ENCODE results near the gene BCAS3.

The BCAS3 gene

DNA sequence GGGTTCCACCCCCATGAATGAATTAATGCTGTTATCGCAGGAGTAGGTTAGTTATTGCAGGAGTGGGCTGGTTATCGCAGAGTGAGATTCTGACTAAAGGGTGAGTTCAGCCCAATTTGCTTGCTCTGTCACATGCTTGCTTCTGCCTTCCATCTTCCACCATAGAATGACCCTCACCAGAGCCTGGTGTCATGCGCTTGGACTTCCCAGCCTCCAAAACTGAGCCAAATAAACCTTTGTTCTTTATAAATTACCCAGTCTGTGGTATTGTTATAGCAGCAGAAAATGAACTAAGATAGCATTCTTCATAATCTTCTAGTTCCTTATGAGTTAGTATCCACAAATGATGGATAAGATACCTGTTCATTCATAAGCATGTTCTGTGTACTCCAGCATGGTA, 486.9 kb downstream of the BCAS3 start:
- no peak for DNase-seq

DNA sequence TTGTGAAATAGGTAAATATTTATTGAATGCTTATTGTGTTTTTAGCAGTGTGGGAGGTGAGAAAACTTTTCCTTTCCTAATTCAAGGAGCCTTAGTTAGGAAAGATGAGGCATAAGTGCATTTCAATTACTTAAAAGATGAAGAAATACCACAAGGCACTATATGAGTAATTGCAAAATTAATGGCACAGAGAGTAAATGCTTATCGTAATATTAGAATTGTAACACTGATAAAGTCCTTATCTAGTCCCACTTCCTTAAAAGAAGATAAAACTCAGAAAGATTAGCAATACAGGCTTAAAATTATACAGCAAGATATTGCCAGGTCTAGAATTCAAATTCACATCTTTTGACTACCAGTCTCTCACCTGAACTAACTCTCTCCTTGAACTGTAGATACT, 489.4 kb downstream of the BCAS3 start:
- DNase-seq, result no peak

DNA sequence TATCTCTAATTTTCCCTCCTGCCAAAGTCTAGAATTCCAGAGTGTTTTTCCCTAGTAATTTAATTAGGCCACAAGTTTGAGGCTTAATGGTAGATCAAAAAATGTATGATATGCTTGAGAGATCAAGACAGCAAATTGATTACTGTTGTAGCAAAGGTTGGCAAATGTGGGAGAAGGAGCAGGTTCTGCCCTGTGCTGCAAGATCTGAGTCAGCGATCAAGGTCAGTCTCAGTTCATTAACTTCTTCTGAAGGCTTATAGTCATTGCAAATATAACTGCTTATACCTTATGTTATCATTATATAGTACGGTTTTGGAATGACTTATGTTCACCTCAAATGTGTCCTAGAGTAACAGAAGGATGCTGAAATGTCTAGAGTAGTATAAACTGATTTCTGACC, 490.9 kb downstream of the BCAS3 start:
- no peak for DNase-seq

DNA sequence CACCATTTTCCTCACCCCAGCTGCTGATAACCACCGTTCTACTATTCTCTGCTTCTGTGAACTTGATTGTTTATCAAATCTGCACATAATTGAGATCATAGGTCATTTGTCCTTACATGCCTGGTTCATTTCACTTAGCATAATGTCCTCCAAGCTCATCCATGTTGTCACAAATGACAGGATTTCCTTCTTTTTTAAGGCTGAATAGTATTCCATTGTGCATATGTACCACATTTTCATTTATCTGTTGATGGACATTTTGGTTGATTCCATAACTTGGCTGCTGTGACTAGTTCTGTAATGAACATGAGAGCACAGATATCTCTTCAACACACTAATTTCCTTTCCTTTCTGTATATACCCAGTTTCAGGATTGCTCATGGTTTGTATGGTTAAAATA, 496.7 kb downstream of the BCAS3 start:
- no peak for DNase-seq

DNA sequence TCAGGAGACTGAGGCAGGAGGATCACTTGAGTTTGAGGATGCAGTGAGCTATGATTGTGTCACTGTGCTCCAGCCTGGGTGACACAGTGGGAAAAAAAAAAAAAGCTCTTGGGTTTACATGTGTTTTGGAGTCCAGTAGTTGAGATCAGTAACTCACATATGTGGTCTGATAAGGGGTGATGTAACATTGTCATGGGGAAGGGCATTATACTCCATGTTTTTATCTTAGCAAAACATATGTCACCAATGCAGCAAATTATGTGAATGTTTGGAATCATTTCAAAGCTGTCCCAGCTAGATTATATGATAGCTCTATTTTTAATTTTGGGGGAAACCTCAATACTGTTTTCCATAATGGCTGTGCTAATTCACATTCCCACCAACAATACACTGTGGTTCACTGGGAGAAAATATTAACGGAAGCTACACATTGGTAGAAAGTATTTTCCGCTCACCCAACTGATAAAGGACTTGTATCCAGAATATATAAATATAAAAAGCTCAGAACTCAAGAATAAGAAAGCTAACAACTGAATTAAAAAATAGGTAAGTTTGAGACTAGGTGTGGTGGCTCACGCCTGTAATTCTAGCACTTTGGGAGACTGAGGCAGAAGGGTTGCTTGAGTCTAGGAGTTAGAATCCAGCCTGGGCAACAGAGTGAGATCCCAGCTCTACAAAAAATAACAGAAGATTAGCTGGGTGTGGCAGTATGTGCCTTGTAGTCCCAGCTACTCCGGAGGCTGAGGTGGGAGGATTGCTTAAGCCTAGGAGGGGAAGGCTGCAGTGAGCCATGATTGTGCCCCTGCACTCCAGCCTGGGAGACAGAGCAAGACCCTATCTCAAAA, 497.9 kb downstream of the BCAS3 start:
- no peak for DNase-seq

DNA sequence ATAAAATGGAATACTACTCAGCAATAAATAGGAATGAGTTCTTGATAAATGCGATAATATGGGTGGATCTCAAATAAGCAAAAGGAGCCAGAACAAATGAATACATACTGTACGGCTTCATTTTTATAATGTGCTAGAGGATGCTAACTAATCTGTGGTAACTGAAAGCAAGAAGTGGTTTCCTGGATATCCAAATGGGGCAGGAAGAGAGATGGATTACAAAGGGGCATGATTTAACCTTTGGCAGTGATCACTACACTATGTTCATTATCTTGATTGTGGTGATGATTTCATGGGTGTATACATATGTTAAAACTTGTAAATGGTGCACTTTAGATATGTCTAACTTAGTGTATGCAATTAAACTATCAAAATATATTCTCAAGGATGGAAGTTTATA, 499.7 kb downstream of the BCAS3 start:
- DNase-seq, result no peak

DNA sequence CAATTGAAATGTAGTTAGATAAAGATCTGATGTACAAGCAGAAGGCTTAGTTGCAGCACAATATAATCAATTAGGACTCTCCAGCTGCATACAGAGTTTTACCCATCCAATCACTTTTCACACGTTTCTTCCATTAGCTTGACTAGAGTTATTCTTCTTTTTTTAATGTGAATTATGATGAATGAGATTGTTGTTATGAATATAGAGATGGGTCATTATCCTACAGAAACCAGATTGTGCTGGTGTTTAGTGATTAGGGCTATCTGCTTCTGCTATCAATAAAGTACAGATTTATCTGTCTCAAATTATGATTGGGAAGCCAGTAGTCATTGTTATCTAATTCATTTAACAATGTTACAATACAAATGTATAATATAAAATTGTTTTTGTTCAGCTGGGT, 500.6 kb downstream of the BCAS3 start:
- DNase-seq, result no peak

DNA sequence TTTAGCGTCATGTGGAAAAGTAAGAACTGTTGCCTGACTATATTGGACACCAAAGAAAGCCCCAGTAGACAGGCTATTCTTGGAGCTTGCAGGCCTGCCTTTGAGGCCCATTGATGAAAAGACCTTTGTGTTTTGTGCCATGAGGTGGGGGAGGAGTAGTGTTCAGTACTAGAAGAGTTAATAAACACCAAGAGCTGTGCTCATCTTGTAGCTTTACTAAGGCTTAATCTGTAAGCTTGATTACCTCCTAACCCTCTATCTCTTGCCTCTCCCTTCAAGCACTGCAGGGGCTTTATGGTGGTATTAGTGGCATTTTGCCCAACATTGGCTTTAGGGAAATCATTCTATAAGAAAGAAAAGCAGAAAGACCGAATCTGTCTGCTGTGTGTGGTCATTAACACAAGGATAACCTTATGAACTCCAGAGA, 501.7 kb downstream of the BCAS3 start:
- no peak for DNase-seq

DNA sequence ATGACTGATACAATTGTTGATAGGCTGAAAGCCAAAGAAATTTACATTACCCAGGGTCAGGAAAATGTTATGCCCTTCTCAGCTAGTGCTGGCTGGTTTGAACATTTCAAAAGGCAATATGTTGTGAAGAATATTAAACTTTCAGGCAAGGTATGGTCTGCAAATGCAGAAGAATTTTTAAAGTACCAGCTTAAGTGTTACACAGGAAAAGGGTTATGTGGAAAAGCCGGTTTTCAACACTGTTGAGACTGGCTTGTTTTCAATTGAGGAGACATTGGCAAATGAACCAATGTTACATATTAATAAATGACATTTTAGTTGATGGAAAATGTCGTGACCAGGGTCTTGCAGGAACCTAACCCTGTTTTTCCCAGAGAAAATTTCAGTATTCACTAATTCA, 506.1 kb downstream of the BCAS3 start:
- DNase-seq, result no peak

DNA sequence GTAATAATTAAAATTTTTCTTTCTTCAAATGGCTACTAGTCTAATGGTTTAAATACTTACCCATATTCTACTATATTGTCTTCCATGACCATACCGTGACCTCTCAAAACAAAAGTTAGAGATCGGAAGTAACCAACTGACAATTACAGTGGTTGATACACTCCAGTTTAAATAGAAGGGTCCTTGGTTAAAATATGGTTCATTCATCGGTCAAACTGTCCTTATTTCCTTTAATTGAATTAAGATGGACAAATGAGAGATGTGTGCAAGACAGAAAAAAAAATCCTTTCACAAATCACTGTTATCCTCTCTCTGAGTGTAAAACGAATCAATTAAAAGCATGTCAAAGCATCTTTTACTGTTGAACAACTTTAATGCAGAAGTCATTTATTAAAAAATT, 507.7 kb downstream of the BCAS3 start:
- DNase-seq, result no peak

DNA sequence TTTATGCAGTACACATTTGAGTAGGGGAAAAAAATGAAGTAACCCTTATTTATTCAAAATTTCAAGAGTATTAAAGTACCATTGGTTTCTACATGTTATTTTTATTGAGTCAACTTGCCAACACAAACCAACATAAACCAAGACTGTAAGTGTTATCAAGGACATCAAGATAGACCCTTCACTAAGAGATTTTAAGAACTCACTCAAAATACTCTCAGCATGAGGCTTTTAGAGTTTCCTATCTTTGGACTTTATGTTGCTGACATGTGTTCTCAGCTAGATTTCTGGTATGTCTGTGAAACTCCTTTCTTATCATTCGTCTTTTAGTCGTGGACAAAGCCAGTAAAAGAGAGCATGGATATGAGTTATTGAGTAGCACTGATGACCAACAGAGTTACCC, 509.4 kb downstream of the BCAS3 start:
- DNase-seq, result no peak

DNA sequence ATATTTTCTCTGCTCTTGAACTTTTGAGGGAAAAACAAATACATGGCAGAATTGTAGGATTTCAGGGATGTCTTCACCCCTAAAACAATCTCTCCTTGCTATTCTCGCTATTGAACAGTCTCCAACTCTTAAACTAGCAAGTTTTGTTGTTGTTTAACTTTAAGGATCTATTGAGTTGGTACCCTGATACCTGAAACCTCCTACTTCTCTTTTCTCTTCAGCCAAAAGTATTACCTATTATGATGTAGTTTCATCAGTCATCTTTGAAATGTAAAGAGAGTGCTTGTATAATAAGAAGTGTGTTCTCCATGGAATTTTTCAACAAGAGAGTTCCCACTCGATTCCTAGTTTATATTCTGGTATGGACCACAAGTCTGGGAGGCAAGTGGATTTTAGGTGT, 510.4 kb downstream of the BCAS3 start:
- DNase-seq, result no peak

DNA sequence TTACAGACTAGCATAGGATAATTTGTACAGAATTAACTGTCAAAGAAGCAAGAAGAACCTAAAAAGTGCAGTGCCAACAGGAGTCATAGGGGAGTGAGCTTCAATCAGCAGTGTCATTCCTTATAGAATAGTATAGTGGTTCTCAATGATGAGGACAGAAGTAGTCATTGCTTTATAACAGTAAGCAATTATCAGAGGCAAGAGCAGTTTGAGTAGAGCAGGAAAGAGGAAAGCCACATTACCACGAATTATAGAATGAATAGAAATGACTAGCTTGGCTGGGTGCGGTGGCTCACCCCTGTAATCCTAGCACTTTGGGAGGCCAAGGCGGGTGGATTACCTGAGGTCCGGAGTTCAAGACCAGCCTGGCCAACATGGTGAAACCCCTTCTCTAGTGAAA, 512.3 kb downstream of the BCAS3 start:
- no peak for DNase-seq

DNA sequence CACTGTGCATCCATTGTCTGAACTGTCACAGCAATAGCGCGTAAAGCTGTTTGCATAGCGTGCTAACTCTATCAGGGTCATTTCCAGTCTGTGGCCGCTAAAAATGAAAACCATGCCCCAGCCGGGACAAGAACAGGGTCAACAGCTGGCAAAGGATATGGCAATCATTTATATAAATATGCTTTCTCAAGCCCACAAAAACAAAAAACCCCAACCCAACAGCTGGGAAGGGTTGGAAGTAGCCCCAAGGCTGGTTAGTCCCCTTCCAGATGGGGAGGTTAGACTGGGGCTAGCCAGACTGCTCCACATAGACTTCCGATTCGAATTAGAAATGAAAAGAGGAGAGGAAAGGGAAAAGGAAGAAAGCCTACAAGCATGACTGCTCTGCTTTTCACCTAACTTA, 518.7 kb downstream of the BCAS3 start:
- peak in 1 of 3 experiments; percentile 7 for DNase-seq

DNA sequence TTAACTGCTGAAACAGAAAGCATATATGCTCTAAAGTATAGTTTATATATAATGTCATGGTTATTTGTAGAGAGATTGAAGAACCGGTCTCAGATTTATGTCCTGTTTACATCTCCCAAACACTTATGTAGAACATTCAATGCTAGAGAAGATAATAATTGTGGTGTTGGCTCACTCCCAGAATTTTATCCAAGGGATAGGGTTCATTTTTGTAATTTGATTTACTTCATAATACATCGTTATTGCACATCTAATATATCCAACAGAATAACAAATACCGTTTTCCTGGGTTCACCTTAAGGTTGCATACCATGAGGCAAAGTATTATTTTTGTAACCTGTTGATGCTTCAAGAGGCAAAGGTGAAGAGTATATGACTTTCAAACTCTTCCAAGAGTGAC, 519.1 kb downstream of the BCAS3 start:
- DNase-seq, result no peak

DNA sequence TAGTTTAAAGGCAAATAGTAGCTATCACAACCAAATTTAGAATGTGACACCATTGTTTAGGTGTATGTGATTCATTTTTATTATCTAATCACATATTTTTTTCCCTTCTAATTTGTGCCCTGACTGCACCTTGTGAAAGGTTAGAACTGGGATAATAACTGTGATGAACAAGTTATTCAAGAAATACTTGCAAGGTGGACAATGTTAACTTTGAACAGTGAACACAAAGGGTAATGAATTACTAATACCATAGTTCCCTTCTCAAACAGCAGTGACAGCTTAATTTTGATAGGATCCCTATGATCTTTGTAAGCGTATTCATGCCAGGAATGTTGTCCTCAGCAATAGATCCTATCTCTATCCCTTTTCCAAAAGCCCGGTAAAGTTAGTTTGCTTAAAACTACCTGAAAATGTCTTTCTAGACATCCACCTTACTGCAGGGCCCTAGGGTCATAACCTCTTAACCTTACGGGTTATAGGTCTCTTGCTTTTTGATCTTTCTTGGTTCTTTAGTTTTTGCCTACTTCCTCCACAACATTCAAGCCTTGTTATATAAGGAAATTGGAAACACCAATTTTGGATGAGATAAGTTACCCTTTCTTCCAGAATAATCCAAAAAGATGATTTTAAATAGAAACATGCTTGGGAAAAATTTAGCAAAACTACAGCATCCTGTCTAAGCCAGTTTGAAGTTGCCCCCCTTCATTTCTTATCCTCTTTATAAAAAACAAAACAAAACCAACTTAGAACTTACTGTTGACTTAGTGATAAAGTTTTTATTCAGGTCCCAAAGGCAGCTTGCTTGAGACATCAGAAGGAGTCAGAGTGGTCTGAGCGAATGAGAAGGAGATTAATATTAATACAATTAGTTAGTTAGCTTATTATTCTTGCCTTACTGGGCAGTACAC, 522.0 kb downstream of the BCAS3 start:
- DNase-seq, result no peak

DNA sequence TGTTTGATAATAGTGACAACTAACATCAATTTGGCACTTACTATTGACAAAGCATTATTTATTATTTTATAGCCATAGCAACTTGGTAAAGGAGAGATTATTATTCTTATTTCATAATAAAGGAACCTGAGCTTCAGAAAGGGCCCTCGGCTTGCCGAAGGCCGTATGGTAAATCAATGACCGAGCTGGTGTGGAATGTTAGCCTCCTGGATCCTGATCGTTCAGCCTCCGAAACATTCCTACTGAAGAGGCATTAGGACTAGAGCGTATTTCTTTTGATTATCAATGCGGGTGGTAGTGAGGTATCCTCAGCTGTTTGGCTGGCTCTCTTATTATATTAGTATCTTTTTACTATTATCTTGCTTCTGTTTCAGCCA, 522.7 kb downstream of the BCAS3 start:
- no peak for DNase-seq

DNA sequence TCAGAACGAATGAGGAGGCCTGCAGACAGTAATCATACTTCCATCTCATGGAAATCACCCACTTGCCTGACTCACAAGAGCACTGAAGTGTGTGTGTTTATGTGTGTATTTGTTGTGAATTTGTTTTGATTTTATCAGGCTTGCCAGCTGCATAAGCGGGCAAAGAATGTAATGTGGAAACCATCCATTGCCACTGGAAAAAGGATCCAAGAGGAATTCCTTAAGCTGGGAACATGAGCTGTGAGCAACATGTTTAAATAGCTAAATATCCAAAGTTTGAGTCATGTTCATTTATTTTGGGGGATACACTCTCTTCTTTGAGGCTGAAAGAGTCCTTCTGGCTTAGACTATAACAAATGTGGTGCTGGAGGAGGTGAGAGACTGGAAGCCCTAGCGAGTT, 523.6 kb downstream of the BCAS3 start:
- no peak for DNase-seq

DNA sequence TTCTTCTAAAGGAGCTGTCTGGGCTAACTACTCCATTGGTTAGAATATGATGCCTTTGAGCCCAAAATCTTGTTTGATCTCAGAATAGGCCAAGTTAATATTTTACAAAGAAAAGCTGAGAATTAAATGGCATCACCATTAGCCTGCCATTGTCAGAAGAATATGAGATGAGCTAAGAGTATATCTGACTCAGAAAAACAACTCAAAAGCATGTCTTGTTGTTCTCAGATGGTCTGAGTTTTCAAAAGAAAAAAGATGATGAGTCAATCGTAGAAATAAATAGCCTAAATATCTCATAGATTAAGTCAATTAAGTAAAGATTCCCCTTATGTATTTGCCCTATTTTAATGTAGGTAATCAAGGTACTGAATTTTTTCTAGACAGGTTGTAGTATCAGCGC, 524.9 kb downstream of the BCAS3 start:
- no peak for DNase-seq

DNA sequence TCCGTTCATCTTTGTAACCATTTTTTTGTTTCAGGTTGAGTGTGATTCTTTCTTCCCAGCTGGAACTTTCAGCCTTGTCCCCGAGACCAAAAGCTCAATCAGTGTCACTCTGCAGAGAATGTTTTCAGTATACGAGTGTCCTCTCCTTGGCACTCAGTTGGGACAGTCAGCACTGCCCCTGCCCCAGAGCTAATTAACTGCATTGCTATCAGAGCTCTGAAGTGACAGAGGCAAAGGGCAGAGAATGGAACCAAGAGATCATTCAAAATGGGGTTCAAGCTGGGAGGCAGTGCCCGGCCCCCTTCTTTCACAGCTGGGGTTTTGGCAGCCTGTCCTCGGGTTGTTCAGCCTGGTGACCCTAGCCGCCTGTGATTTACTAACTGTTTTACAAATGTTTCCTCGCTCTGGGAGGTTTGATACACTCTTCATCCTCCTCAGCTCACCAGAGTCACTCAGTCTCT, 526.0 kb downstream of the BCAS3 start:
- no peak for DNase-seq

DNA sequence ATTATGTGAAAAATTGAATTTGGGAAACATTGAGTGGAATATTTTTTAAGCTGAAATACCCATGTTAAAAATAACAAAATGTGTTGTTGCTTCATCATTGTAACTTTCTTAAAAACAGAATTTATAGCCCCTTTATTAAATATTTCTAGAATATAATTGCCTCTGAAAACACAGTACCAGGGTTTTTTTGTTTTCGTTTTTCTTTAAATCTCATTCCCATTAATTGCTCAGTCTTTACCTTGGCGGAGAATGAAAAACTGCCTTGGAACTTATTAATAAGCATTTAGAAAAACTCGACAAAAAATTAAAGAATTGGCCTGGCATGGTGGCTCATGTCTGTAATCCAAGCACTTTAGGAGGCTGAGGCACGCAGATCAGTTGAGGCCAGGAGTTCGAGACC, 526.8 kb downstream of the BCAS3 start:
- no peak for DNase-seq

DNA sequence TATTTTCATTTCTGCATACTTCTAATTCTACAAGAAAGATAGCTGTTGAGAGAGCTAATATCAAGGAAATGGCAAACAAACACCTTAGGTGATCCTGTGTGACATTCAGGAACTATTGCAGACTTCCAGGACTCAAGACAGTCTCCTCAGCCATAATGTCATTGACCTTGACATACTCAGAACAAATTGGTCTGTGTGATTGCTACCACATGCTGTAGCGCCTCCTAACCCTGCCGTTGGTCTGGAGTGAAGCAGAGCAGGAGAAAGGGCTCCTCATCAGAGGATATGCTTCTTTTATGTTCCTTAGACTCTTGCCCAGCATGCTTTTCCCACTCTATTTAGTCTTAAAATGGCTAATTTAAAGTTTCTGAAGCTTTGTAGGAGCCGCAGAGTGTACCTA, 527.8 kb downstream of the BCAS3 start:
- no peak for DNase-seq

DNA sequence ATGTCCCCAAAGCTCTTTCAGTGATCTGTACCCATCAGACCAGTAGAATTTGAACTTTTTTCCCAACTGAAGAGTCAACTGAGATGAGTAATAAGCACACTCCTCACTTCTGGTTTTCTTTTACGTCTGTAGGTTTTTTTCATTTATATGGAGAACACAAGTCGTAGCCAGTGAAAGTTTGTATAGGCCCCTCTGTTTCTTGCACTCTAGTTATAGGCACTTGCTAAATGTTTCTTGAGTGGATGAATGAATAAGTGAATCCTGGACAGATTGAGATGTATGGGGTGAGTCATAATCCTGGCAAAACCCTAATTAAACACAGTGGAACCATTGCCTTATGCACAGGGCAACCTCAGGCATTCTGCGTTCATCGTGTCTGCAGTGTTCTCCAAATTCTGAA, 528.3 kb downstream of the BCAS3 start:
- no peak for DNase-seq

DNA sequence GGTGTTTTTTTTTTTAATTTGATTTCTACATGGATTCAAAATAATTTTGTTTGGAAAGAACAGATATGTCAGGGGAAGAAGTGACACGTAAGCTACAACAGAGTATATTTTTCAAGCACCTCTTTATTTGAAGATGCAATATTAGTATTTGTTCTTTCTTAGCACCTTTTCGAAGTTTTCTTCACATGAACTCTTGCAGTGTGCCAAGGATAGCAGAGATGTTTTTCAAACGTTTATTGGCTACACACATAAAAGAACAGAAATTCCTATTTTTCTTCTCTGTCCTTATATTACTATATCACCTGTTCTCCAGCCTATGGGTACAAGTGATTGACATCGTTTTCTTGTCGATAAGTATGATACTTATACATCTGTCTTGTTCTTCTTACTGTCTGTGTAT, 529.3 kb downstream of the BCAS3 start:
- DNase-seq, result no peak

Measured in NCI-H1417 (cell line).